Fibroblast of gingiva (primary cell): ENCODE measurements around the gene IQCF2.
"Not testable (repeated sequence)": the region's sequence is repeated elsewhere in the genome, so short reads cannot be mapped to it uniquely, and the experiment has no call there.

Experiments
- DNase-seq: peaks from one replicate; pipeline ENCODE4 v3.0.0-alpha.2; 2011; ENCODE audit warnings: low read depth

IQCF2 gene

GRCh38 chr3:51860703-51861665 lies at the start of gene IQCF2:
IQCF2 (plus strand) TSS chr3:51861615; CDS start chr3:51861667, 52 bp downstream.
- DNase-seq, result no peak

DNA sequence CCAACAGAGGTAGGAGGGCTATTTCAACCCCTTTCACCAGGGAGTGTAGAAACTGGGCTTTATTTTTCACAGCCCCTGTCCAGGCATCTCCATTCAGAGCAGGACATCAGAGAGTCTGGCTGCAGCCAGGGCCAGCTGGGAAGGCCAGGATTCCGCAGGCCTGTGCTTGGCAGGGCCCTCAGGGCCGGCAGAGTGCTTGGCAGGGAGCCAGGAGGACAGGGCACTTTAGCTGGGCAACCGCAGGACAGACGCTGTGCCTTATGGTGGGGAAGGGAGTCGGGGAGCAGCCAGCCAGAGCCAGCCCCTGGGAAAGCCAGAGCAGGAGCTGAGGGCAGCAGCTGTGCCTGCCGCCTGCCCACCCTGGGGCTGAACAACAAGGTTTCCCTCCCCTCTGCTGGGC lies 47.9 kb upstream of the IQCF2 start:
- no peak for DNase-seq

DNA sequence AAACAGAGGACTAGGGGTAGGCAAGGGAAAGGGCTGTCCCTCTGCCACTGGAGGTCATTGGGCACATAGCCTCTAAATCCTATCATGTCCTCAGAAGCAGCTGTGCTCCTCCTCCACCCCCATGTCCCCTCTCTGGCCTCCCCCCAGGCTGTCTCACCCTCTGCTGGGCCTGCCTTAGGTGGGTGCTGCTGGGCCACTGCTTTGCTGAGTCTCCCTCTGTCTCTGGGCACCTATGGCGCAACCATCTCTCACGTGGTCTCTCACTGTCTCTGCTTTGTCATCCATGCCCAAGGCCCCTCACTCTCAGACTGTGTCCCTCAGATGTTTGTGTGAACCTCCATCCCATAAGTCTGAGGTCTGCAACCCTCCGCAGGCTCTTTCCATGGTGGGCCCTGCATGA lies 47.4 kb upstream of the IQCF2 start:
- no peak for DNase-seq

- no peak for DNase-seq
These were observed 45.8 kb upstream of the IQCF2 start for GRCh38 chr3:51815614-51816013.

DNA sequence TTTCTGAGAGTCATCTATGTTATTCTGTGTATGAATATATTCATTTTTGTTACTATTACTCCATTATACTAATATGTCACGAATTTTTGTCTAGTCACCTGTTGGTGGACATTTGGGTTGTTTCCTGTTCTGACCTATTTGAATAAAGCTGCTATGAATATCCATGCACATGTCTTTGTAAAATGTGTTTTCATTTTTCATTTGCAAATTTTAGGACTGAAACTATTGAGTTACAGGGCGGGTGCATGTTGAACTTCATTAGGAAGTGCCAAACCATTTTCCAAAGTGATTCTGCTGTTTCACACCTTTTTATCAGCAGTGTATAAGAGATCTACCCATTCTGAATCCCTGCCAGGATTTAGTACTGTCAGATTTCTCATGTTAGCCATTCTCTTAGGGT lies 44.7 kb upstream of the IQCF2 start:
- DNase-seq, result no peak

DNA sequence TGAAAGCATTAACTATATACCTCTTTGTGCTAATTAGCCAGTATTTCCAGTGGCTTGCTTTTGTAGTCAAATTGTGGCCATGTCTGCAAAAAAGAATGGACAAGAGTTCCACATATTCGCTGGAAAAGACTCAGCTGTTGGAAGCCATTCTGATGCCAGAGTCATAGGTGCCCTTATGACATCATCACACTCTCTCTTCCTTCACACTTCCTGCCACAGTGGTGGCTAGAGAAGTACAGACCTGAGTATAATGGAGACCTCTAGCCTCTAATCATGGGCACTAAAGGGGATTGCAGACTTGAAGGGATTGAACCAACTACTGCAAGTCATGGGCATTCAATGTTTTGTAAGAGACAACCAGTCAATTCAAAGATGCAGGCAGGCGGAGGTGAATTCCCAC lies 44.0 kb upstream of the IQCF2 start:
- DNase-seq, result no peak

GRCh38 chr3:51819151-51819550 lies 42.3 kb upstream of the IQCF2 start:
- no peak for DNase-seq

GRCh38 chr3:51819709-51820406 lies 41.6 kb upstream of the IQCF2 start:
- DNase-seq, result no peak

GRCh38 chr3:51828297-51828696 lies 33.1 kb upstream of the IQCF2 start:
- no peak for DNase-seq

- no peak for DNase-seq
These were observed 31.1 kb upstream of the IQCF2 start for GRCh38 chr3:51830345-51830744.

GRCh38 chr3:51830836-51831385 lies 30.5 kb upstream of the IQCF2 start:
- DNase-seq, result no peak

DNA sequence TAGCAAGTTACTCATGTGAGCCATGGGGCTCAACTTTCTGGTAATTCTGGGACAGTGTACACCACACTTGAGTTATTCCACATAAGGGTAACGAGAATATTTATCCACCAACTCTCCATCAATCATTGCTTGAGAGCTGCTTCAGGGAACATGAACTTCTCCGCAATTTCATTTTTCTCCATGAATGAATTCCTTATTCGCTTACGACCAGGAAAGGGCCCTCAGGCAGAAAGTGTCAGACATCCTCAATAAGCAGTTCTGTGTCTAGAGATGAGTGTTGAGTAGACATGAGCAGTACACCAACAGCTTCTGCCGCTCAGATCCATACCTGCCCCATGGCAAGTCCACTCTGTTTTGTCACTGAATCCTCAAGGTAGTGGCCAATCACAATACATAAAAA lies 24.8 kb upstream of the IQCF2 start:
- DNase-seq, result no peak

DNA sequence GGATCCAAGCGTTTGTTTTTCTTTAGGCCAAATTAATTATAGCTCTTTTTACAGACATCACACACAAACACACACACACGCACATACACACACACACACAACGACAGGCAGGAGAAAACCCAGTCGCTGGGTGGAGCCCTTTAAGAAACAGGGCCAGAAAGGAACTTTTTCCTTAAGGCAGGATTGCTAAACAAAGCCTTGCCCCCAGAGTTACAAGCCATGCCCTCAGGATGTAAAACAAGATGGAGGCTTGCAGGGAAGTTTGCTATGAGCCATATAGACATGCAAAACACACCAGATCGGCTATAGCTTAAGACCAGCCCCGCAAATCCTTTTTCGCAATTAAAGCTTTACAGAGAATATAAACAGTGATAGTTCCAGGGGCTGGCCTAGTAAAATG lies 16.3 kb upstream of the IQCF2 start:
- DNase-seq, result no peak

DNA sequence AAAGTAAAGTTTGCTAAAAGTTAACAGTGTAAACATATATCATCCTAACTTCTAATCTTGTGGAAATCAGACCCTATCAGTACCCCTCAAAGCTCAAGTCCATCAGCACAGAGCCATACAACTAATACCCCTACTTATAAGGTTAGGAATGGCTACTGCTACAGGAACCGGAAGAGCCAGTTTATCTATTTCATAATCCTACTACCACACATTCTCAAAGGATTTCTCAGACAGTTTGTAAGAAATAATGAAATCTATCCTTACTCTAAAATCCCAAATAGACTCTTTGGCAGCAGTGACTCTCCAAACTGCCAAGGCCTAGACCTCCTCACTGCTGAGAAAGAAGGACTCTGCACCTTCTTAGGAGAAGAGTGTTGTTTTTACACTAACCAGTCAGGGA lies 6.0 kb upstream of the IQCF2 start:
- not testable (repeated sequence) for DNase-seq

GRCh38 chr3:51862886-51863285 lies 1.5 kb downstream of the IQCF2 start:
- no peak for DNase-seq

- DNase-seq, result not testable (repeated sequence)
These were observed 7.5 kb downstream of the IQCF2 start for GRCh38 chr3:51868896-51869295.

DNA sequence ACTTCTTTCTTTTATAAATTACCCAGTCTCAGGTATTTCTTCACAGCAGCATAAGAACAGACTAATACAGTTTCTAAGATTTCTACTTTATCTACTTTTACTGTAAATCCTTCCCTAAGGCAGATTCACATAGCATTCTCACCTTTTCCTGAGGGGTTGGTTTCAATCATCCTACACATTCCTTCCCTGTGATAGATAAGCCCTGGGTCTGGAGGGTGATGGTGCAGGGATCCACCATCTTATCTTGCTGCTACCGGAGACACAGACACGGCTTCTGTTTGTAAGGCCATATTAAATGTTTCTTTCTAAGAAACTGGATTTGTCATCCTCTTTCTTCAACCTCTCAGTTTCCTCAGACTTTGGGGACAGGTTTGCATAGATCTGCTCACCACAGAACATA lies 7.9 kb downstream of the IQCF2 start:
- no peak for DNase-seq

DNA sequence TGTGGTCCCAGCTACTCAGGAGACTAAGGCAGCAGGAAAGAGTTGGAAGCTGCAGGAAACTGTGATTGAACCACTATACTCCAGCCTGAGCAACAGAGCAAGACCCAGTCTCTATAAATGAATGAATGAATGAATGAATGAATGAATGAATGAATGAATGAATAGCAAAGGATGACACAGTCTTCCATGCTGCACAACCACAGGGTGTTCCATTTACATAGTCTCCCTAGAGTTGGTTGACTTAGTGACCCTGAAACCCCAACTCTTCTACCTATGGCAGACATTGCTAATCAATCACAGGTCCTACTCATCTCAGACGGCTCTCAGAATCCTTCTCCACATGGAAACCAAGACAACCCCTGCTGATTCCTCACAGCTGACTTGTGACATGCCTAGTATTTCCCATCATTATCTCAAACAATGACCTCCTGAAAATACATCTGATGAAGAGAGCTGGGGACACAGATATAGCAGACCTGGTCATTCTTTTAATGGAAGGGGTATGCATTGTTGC lies 11.9 kb downstream of the IQCF2 start:
- no peak for DNase-seq

GRCh38 chr3:51873876-51874275 lies 12.5 kb downstream of the IQCF2 start:
- no peak for DNase-seq

DNA sequence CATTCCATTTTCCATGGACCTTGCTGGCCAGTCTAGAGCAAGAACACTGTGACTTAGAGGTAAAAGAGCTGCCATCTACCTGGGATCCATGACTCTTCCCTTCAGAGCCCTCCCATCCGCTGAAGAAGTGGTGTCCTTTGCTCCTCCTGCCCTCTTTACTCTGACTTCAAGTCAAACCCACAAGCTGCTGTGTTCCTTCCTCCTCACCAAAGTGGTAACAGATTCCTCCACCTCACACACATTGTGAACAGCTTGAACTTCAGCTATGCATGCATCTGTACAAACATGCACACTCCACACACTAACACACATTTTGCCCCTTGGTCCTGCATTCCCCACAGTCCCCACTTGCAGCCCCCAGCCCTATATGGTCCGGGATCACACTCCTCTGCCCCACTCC lies 13.0 kb downstream of the IQCF2 start:
- DNase-seq, result no peak

DNA sequence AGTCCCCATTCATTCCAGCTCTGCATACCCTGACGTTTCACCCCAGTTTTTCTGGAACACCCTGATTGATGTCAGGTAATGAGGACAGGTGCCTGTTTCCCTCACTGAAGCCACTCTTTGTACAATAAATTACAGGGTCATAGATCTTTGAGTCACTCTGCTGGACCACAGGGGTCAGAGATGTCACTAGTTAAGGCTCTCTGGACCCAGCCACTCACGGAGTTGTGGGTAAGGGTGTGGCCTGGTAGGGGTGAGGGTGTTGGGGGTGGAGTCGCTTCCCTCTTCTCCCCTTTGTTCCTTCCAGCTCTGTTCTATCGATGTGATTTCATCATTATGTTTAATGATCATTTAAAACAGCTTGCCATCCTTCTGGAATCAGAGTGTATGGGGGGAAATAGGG lies 13.5 kb downstream of the IQCF2 start:
- no peak for DNase-seq

GRCh38 chr3:51875501-51875900 lies 14.1 kb downstream of the IQCF2 start, which contains the start of gene IQCF5:
IQCF5 (minus strand) TSS chr3:51875601; CDS start chr3:51875531, 70 bp downstream.
- no peak for DNase-seq

GRCh38 chr3:51876186-51876585 lies 14.8 kb downstream of the IQCF2 start:
- no peak for DNase-seq
